PC-3 (cell line): ENCODE results near the gene VPS18. TPM values are rescaled to one million over a fixed set of nuclear protein-coding genes. Genes with fewer than 3 reads are reported as not detected.

ENCODE experiments used
- ATAC-seq: fragments of 200-7000 bp; cut with Tn5 transposase; 2 replicates; pipeline ENCODE4 v1.9.1; 2020; ENCODE audit warnings: mild to moderate bottlenecking, moderate library complexity
- BruUV-seq: library from RNA; stranded (reverse); fragments of 400-500 nt; replicated peaks from 2 replicates; lab custom pipeline; 2021; lab: Mats Ljungman, UMichigan
- CTCF ChIA-PET: fragments of 300-600 bp; sonication (Branson Sonifier 250); formaldehyde crosslinking; loops from one replicate; lab custom pipeline; 2022; ENCODE audit warnings: antibody characterized with exemption; lab: Charles Lee
- POLR2A ChIA-PET: fragments of 300-600 bp; sonication (Branson Sonifier 250); formaldehyde crosslinking; loops from one replicate; lab custom pipeline; 2022; ENCODE audit warnings: antibody characterized with exemption; ENCODE audit not compliant: unreplicated experiment; lab: Charles Lee
- DNase-seq: peaks from one replicate; pipeline ENCODE4 v3.0.0-alpha.2; 2015
- H2AFZ ChIP-seq: fragments of 300-600 bp; sonication (generic); 2 replicates; pipeline ENCODE4 v1.6.0; 2016; ENCODE audit warnings: antibody characterized with exemption, low read length
- H3F3A ChIP-seq: fragments of 300-600 bp; sonication (generic); one replicate; pipeline ENCODE4 v1.6.0; 2017; ENCODE audit warnings: antibody characterized with exemption, low read length, control low read depth, mild to moderate bottlenecking; ENCODE audit not compliant: unreplicated experiment
- H3K27ac ChIP-seq: fragments of 300-600 bp; sonication (generic); 2 replicates; pipeline ENCODE4 v1.5.1; 2016; ENCODE audit warnings: mild to moderate bottlenecking, low read length
- H3K27me3 ChIP-seq: fragments of 300-600 bp; sonication (generic); 2 replicates; pipeline ENCODE4 v1.6.1; 2016; ENCODE audit warnings: low read length, mixed read lengths
- H3K36me3 ChIP-seq: fragments of 300-600 bp; sonication (generic); 2 replicates; pipeline ENCODE4 v1.6.1; 2016; ENCODE audit warnings: low read depth, mixed run types, low read length, mixed read lengths
- H3K4me1 ChIP-seq: fragments of 300-600 bp; sonication (generic); 2 replicates; pipeline ENCODE4 v1.5.1; 2016; ENCODE audit warnings: low read length; ENCODE audit not compliant: insufficient read depth
- H3K4me2 ChIP-seq: fragments of 300-600 bp; sonication (generic); 2 replicates; pipeline ENCODE4 v1.6.0; 2016; ENCODE audit warnings: low read length
- H3K4me3 ChIP-seq: fragments of 300-600 bp; sonication (generic); 2 replicates; pipeline ENCODE4 v1.5.1; 2016; ENCODE audit warnings: mild to moderate bottlenecking, low read length, mixed read lengths
- H3K79me2 ChIP-seq: fragments of 300-600 bp; sonication (generic); 2 replicates; pipeline ENCODE4 v1.6.1; 2017; ENCODE audit warnings: low read length, mixed read lengths
- H3K9ac ChIP-seq: fragments of 300-600 bp; sonication (generic); 2 replicates; pipeline ENCODE4 v1.6.0; 2016; ENCODE audit warnings: mild to moderate bottlenecking, low read length
- H3K9me2 ChIP-seq: fragments of 300-600 bp; sonication (generic); replicated peaks from 2 replicates; pipeline ENCODE4 v1.6.1; 2016; ENCODE audit warnings: mixed run types, low read length, mixed read lengths
- H3K9me3 ChIP-seq: fragments of 300-600 bp; sonication (generic); 2 replicates; pipeline ENCODE4 v1.6.1; 2016; ENCODE audit warnings: low read length, mixed read lengths
- H4K20me1 ChIP-seq: fragments of 300-600 bp; sonication (generic); 2 replicates; pipeline ENCODE4 v1.6.1; 2016; ENCODE audit warnings: low read length, mixed read lengths
- CTCF ChIP-seq: fragments of 300-600 bp; sonication (generic); conservative IDR thresholded peaks from 2 replicates; pipeline ENCODE4 v1.5.1; 2017; ENCODE audit warnings: antibody characterized with exemption, low read depth, mild to moderate bottlenecking, low read length
- EZH2 ChIP-seq: fragments of 300-600 bp; sonication (generic); IDR thresholded peaks from one replicate; pipeline ENCODE4 v1.6.1; 2017; ENCODE audit warnings: antibody characterized with exemption, mild to moderate bottlenecking, low read length; ENCODE audit not compliant: unreplicated experiment
- EZH2phosphoT487 ChIP-seq: fragments of 300-600 bp; sonication (generic); IDR thresholded peaks from 2 replicates; pipeline ENCODE4 v1.6.1; 2018; ENCODE audit warnings: mild to moderate bottlenecking, antibody characterized with exemption, low read length, borderline replicate concordance
- intact Hi-C: fragments of 100-400 bp; cut with micrococcal nuclease; formaldehyde crosslinking; loops from 2 replicates; pipeline ENCODE4 v1.9.0; 2023
- total RNA-seq: library from RNA; depleted of rRNA; stranded (reverse); fragments of >200 nt; gene quantifications from 2 replicates; pipeline ENCODE4 v1.2.3, GENCODE V29; 2014

VPS18 gene
- total RNA-seq, 1 experiment from 2014 or later: 37.6 TPM

DNA sequence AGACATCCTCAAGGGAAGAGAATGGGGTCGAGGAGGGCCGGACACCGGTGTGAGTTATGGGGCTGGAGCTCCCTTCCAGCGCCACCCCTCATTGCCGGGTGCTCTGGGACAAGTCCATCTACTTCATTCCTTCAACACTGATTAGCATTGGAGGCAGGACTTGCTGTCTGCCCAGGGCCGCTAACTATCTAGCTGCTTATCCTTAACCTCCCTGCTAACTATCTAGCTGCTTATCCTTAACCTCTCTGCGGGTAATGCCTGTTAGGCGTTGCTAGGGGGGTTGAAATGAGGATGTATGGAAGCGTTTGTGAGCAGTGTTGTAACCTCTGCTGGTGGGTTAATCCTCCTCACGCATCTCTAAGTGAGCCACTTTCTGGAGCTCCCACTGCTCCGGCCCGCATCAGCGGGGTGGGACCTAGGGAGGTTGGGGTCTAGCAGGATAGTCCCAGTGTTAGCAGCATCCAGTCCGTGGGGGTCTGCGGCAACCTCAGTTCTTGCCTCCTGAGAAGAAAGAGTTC lies 48.1 kb downstream of the VPS18 start:
- H3K27me3 ChIP-seq: no peaks in the 10 kb centered on the region
- no peaks in the 10 kb centered on the region for H3K79me2 ChIP-seq
- intact Hi-C loops: loop anchor here (5.0 kb wide), 1 partner anchor 35 kb away; no protein-coding TSS in a partner anchor
- DNase-seq (no peak), ATAC-seq (peak; percentile 3; the same call in 1 of the 2 replicates)
- H3K4me2 ChIP-seq: peak overlapping the region; percentile 86
- H3K36me3 ChIP-seq: no peaks in the 10 kb centered on the region
- no peaks in the 10 kb centered on the region for H3K9me2 ChIP-seq
- no peak for TF ChIP-seq CTCF
- TF ChIP-seq EZH2: no peak
- no peak for TF ChIP-seq EZH2phosphoT487
- TSS peak; percentile 70 for BruUV-seq
- peak overlapping the region; percentile 71 for H3K4me3 ChIP-seq
- H3K9me3 ChIP-seq: no peaks in the 10 kb centered on the region
- ChIA-PET CTCF (interaction anchor here (0.6 to 2.2 kb wide), 7 partner anchors 12 to 76 kb away, joined by 3 to 22 read pairs (median 10); no protein-coding TSS in a partner anchor), POLR2A (no interaction called here)
- peaks cover 24% of the 10 kb centered on the region for H3K4me1 ChIP-seq
- H3F3A ChIP-seq: no peaks in the 10 kb centered on the region
- peak overlapping the region; percentile 85 for H2AFZ ChIP-seq
- peak overlapping the region; percentile 33; the same call in 1 of the 2 replicates for H3K27ac ChIP-seq
- no peaks in the 10 kb centered on the region for H4K20me1 ChIP-seq
- peak overlapping the region; percentile 72 for H3K9ac ChIP-seq

DNA sequence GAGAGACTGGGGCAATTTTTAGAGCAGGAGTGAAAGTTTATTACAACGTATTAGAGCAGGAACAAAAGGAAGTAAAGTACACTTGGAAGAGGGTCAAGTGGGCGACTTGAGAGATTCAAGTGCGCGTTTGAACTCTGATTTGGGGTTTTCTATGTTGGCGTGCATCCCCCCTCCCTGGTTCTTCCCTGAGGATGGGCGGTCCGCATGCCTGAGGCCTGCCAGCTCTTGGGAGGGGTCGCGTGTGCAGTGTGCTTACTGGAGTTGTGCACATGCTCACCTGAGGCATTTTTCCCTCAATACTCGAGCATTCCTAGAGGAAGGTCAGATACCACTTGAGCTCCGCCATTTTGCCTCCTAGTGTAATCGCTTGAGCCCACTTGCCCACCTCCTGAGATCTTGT lies 48.6 kb downstream of the VPS18 start:
- intact Hi-C loops: loop anchor here (5.0 kb wide), 1 partner anchor 36 kb away; no protein-coding TSS in a partner anchor
- H3K27me3 ChIP-seq: no peaks in the 10 kb centered on the region
- peak overlapping the region; percentile 72; the same call in 1 of the 2 replicates for H3K9ac ChIP-seq
- no peaks in the 10 kb centered on the region for H4K20me1 ChIP-seq
- no peaks in the 10 kb centered on the region for H3F3A ChIP-seq
- no TSS peak for BruUV-seq
- H2AFZ ChIP-seq: no peak overlapping the region
- no peaks in the 10 kb centered on the region for H3K9me2 ChIP-seq
- POLR2A ChIA-PET: no interaction called here
- CTCF ChIA-PET: interaction anchor here (0.6 to 1.5 kb wide), 3 partner anchors 15 to 76 kb away, joined by 3 to 16 read pairs (median 3); no protein-coding TSS in a partner anchor
- H3K4me2 ChIP-seq: peak overlapping the region; percentile 86; the same call in 1 of the 2 replicates
- H3K4me1 ChIP-seq: peaks cover 19% of the 10 kb centered on the region
- ATAC-seq (no peak), DNase-seq (no peak)
- H3K4me3 ChIP-seq: 0 out of 2 replicates have a peak overlapping the region, but pooled peaks have one; percentile 71
- no peaks in the 10 kb centered on the region for H3K9me3 ChIP-seq
- no peak overlapping the region for H3K27ac ChIP-seq
- TF ChIP-seq EZH2phosphoT487: no peak
- TF ChIP-seq EZH2: no peak
- TF ChIP-seq CTCF: no peak
- H3K36me3 ChIP-seq: no peaks in the 10 kb centered on the region
- H3K79me2 ChIP-seq: no peaks in the 10 kb centered on the region

DNA sequence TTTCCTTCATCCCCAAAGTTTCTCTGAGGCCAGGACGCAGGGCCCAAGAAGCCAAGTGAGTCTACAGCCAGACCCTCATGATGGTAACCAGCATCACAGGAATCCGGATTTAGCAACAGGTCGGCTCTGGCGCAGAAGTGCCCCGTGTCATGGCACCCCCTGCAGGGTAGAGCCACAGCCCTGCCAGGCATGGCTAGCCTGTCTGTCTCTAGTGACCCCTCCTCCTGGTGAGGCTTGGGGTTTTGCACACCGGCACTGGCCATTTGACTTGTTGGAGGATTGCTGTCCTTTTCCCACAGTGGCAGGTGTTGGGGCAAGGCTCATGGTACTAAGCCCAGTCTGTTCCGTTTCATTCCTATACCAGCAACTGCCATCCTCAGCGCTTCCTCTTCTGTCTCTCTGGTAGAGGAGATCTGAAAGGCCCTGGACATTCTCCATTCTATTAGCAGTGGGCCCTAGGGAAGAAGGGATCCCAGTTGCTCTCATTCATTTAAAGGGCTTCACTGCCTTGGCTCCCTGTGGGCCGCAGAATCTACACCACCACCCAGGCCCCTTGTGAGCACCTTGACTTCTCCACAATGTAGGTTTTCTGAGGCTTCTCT lies 49.6 kb downstream of the VPS18 start:
- POLR2A ChIA-PET: no interaction called here
- Histone ChIP-seq H3K4me3 (no peak overlapping the region), H3K79me2 (no peaks in the 10 kb centered on the region), H3K9me3 (no peaks in the 10 kb centered on the region), H3K9me2 (no peaks in the 10 kb centered on the region), H3F3A (no peaks in the 10 kb centered on the region), H4K20me1 (no peaks in the 10 kb centered on the region), H3K9ac (no peak overlapping the region), H3K4me1 (peaks cover 19% of the 10 kb centered on the region), H3K27me3 (no peaks in the 10 kb centered on the region), H2AFZ (no peak overlapping the region), H3K27ac (no peak overlapping the region), H3K4me2 (no peak overlapping the region), H3K36me3 (no peaks in the 10 kb centered on the region)
- CTCF ChIA-PET: no interaction called here
- no peak for ATAC-seq
- intact Hi-C loops: loop anchor here (5.0 kb wide), 1 partner anchor 37 kb away; no protein-coding TSS in a partner anchor
- TF ChIP-seq EZH2: no peak
- no peak for TF ChIP-seq EZH2phosphoT487
- no peak for TF ChIP-seq CTCF
- no TSS peak for BruUV-seq
- DNase-seq: no peak
